Keratinocyte (primary cell): ENCODE results near the gene XRCC2. TPM values are rescaled to one million over a fixed set of nuclear protein-coding genes. Genes with fewer than 3 reads are reported as not detected.

Source experiments
- DNase-seq: peaks from one replicate; pipeline ENCODE4 v3.0.0-alpha.2; 2011; ENCODE audit warnings: low read depth, missing footprints, low spot score
- FAIRE-seq: peaks from 2 replicates; lab custom pipeline; 2011; peaks lifted over from hg19 to GRCh38; lab: Jason Lieb, UNC
- H2AFZ ChIP-seq: 2 replicates; pipeline ENCODE4 v1.6.0; 2012; ENCODE audit warnings: low read length, control low read depth, inconsistent platforms; ENCODE audit not compliant: control insufficient read depth
- H3K27ac ChIP-seq: 2 replicates; pipeline ENCODE4 v1.5.1; 2011; ENCODE audit warnings: low read length; ENCODE audit not compliant: control insufficient read depth, insufficient read depth
- H3K27me3 ChIP-seq: 3 replicates; pipeline ENCODE4 v1.6.0; 2011; ENCODE audit warnings: low read length; ENCODE audit not compliant: control insufficient read depth, insufficient read depth; ENCODE audit errors: extremely low read depth
- H3K36me3 ChIP-seq, 2 experiments: 2 replicates in 1 of 2; 3 replicates in 1 of 2; pipeline ENCODE4 v1.5.1; 2011; ENCODE audit warnings: low read length in 2 of 2, mild to moderate bottlenecking in 1 of 2; ENCODE audit not compliant: control insufficient read depth in 2 of 2, insufficient read depth in 2 of 2; ENCODE audit errors: extremely low read depth in 1 of 2
- H3K4me1 ChIP-seq: 3 replicates; pipeline ENCODE4 v1.5.1; 2011; ENCODE audit warnings: low read length; ENCODE audit not compliant: control insufficient read depth, insufficient read depth; ENCODE audit errors: extremely low read depth
- H3K4me2 ChIP-seq: 3 replicates; pipeline ENCODE4 v1.6.0; 2011; ENCODE audit warnings: low read depth, low read length; ENCODE audit not compliant: control insufficient read depth, insufficient read depth; ENCODE audit errors: extremely low read depth
- H3K4me3 ChIP-seq, 3 experiments: fragments of 200-600 bp in 1 of 3; sonication (generic) in 1 of 3; 2 replicates in 2 of 3; 3 replicates in 1 of 3; pipeline ENCODE4 v1.5.1; 2011 to 2016; ENCODE audit warnings: low read length in 3 of 3, mild to moderate bottlenecking in 3 of 3, control low read depth in 2 of 3, inconsistent platforms in 1 of 3, low read depth in 1 of 3, mixed read lengths in 1 of 3, mixed run types in 1 of 3, moderate library complexity in 1 of 3; ENCODE audit not compliant: control insufficient read depth in 2 of 3, insufficient read depth in 2 of 3; ENCODE audit errors: extremely low read depth in 1 of 3
- H3K79me2 ChIP-seq: 2 replicates; pipeline ENCODE4 v1.6.0; 2012; ENCODE audit warnings: low read length; ENCODE audit not compliant: control insufficient read depth, insufficient read depth
- H3K9ac ChIP-seq: 3 replicates; pipeline ENCODE4 v1.6.0; 2011; ENCODE audit warnings: low read length; ENCODE audit not compliant: control insufficient read depth, insufficient read depth; ENCODE audit errors: extremely low read depth
- H3K9me1 ChIP-seq: 3 replicates; pipeline ENCODE4 v1.6.0; 2011; ENCODE audit warnings: low read length; ENCODE audit not compliant: control insufficient read depth, insufficient read depth; ENCODE audit errors: extremely low read depth
- H3K9me3 ChIP-seq: 2 replicates; pipeline ENCODE4 v1.5.1; 2012; ENCODE audit warnings: low read depth, low read length; ENCODE audit not compliant: control insufficient read depth
- H4K20me1 ChIP-seq: 3 replicates; pipeline ENCODE4 v1.6.0; 2011; ENCODE audit warnings: low read length; ENCODE audit not compliant: control insufficient read depth, insufficient read depth; ENCODE audit errors: extremely low read depth
- EZH2 ChIP-seq: IDR thresholded peaks from one replicate; pipeline ENCODE4 v1.6.1; 2012; ENCODE audit warnings: inconsistent platforms, mild to moderate bottlenecking, low read length, moderate library complexity
- dilution Hi-C: fragments of 300-500 bp; cut with MboI; formaldehyde crosslinking; loops from one replicate; pipeline ENCODE4 v1.7.0; 2020; ENCODE audit warnings: low sequenced_read_pairs; ENCODE audit not compliant: extremely low pct_ligation_motif_present
- polyA plus RNA-seq, 5 experiments: library from polyadenylated mRNA; depleted of rRNA in 3 of 5; stranded (reverse) in 3 of 5; stranded (forward) in 1 of 5; unstranded in 1 of 5; fragments of >200 nt; gene quantifications; 1 replicate in 1 of 5; 2 replicates in 3 of 5; 3 replicates in 1 of 5; pipeline versions ENCODE4 v1.2.1 to v1.2.3, GENCODE V29; 2011 to 2012; ENCODE audit warnings: missing spikeins in 2 of 5, low read depth in 1 of 5, low replicate concordance in 1 of 5
- TF ChIP-seq, protein P1 (sequence below), 3 experiments: IDR thresholded peaks in 1 of 3; conservative IDR thresholded peaks in 1 of 3; optimal IDR thresholded peaks in 1 of 3; 2 replicates in 2 of 3; 3 replicates in 1 of 3; pipeline versions ENCODE3 to v1.5.1; 2011; ENCODE audit warnings: low read length in 3 of 3, mild to moderate bottlenecking in 3 of 3, moderate library complexity in 2 of 3, control low read depth in 1 of 3, inconsistent platforms in 1 of 3; ENCODE audit not compliant: insufficient read depth in 2 of 3; ENCODE audit errors: extremely low read depth in 1 of 3

Gene XRCC2
- polyA plus RNA-seq, 1 donor (not counting 4 experiments of a cell fraction or from before 2014, with no cell fraction given), result 3.8 TPM

DNA sequence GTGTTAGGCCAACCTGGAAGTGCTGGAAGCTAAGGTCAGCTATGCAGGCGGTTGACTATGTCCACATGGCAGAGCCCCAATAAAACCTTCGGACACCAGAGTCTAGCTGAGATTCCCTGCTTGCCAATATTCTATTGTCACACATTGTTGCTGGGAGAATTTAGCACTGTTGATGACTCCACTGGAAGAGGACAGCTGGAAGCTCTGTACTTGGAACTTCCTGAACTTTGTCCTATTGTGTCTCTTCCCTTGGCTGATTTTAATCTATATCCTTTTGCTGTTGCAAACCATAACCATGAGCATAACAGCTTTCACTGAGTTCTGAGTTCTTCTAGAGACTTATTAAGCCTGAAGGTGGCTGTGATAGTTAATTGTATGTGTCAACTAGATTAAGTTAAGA, 12.0 kb downstream of the XRCC2 start:
- no peak for FAIRE-seq
- Histone ChIP-seq H3K27me3 (no peaks in the 10 kb centered on the region), H3K27ac (no peak overlapping the region), H3K79me2 (peaks cover 44% of the 10 kb centered on the region), H3K36me3 (peaks cover 0 to 9% of the 10 kb centered on the region in 2 experiments), H4K20me1 (peaks cover 2% of the 10 kb centered on the region), H3K4me1 (no peaks in the 10 kb centered on the region), H3K4me2 (no peak overlapping the region), H3K9ac (no peak overlapping the region), H3K4me3 (no peak overlapping the region), H3K9me3 (no peaks in the 10 kb centered on the region), H2AFZ (no peak overlapping the region), H3K9me1 (no peaks in the 10 kb centered on the region)
- dilution Hi-C loops, result no loop called here
- TF ChIP-seq, protein P1, sequence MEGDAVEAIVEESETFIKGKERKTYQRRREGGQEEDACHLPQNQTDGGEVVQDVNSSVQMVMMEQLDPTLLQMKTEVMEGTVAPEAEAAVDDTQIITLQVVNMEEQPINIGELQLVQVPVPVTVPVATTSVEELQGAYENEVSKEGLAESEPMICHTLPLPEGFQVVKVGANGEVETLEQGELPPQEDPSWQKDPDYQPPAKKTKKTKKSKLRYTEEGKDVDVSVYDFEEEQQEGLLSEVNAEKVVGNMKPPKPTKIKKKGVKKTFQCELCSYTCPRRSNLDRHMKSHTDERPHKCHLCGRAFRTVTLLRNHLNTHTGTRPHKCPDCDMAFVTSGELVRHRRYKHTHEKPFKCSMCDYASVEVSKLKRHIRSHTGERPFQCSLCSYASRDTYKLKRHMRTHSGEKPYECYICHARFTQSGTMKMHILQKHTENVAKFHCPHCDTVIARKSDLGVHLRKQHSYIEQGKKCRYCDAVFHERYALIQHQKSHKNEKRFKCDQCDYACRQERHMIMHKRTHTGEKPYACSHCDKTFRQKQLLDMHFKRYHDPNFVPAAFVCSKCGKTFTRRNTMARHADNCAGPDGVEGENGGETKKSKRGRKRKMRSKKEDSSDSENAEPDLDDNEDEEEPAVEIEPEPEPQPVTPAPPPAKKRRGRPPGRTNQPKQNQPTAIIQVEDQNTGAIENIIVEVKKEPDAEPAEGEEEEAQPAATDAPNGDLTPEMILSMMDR (optimal IDR thresholded peaks at IDR 0.05 in 1 of 3, IDR thresholded peaks at IDR 0.05 in 1 of 3, conservative IDR thresholded peaks at IDR 0.05 in 1 of 3; ENCODE audit: extremely low read depth in 1 of 3, insufficient read depth in 2 of 3, low read length in 3 of 3), result no peak
- TF ChIP-seq EZH2, result no peak
- no peak for DNase-seq

GRCh38 chr7:152663148-152663740, 12.7 kb downstream of the XRCC2 start:
- no peak for DNase-seq

More at GRCh38 chr7:152663148-152663740, 12.7 kb downstream of the XRCC2 start:
- no peaks in the 10 kb centered on the region for H3K4me1 ChIP-seq
- no peaks in the 10 kb centered on the region for H3K27me3 ChIP-seq
- no peak for FAIRE-seq
- no peak overlapping the region for H3K9ac ChIP-seq
- no peak overlapping the region for H2AFZ ChIP-seq
- no peaks in the 10 kb centered on the region for H3K9me1 ChIP-seq
- H3K4me2 ChIP-seq, result no peak overlapping the region
- peaks cover 44% of the 10 kb centered on the region for H3K79me2 ChIP-seq
- peaks cover 0 to 9% of the 10 kb centered on the region in 2 experiments for H3K36me3 ChIP-seq
- dilution Hi-C loops, result no loop called here
- H3K4me3 ChIP-seq, result no peak overlapping the region
- no peak overlapping the region for H3K27ac ChIP-seq
- H3K9me3 ChIP-seq, result no peaks in the 10 kb centered on the region
- H4K20me1 ChIP-seq, result peaks cover 2% of the 10 kb centered on the region
- no peak for TF ChIP-seq EZH2
- TF ChIP-seq, protein P1 (optimal IDR thresholded peaks at IDR 0.05 in 1 of 3, IDR thresholded peaks at IDR 0.05 in 1 of 3, conservative IDR thresholded peaks at IDR 0.05 in 1 of 3; ENCODE audit: extremely low read depth in 1 of 3, insufficient read depth in 2 of 3, low read length in 3 of 3), result no peak
